ENCODE data around the gene STON2. TPM values are rescaled to one million over a fixed set of nuclear protein-coding genes. Genes with fewer than 3 reads are reported as not detected.
A peak's percentile ranks its signal among the peaks of the same experiment; 100 is the strongest.

STON2 gene
- total RNA-seq, 1 donor from 2014 or later = 77.2 TPM

- TF ChIP-seq CTCF (IDR thresholded peaks at IDR 0.05; ENCODE audit: unreplicated experiment) = no peak
- H3K27me3 Mint-ChIP-seq = no peaks in the 10 kb centered on the region
- peaks cover 2% of the 10 kb centered on the region for H3K9me3 Mint-ChIP-seq (ENCODE audit: low read depth)
- H3K36me3 Mint-ChIP-seq (ENCODE audit: insufficient read depth) = peaks cover 5% of the 10 kb centered on the region
- peak; percentile 66 for DNase-seq (ENCODE audit: low spot score, unreplicated experiment)
- peaks cover 33% of the 10 kb centered on the region for H3K4me1 Mint-ChIP-seq (ENCODE audit: low read depth)
- peak overlapping the region; percentile 97 for H3K27ac Mint-ChIP-seq
- no peak overlapping the region for H3K4me3 Mint-ChIP-seq (ENCODE audit: low read depth)
These were observed 96.7 kb downstream of the STON2 start for GRCh38 chr14:81303258-81303935.

GRCh38 chr14:81302638-81303037 lies 97.5 kb downstream of the STON2 start:
- TF ChIP-seq CTCF (IDR thresholded peaks at IDR 0.05; ENCODE audit: unreplicated experiment) = peak; percentile 52
- Mint-ChIP-seq H3K4me3 (ENCODE audit: low read depth) (no peak overlapping the region), H3K4me1 (ENCODE audit: low read depth) (peaks cover 33% of the 10 kb centered on the region), H3K27ac (peak overlapping the region; percentile 97), H3K9me3 (ENCODE audit: low read depth) (peaks cover 2% of the 10 kb centered on the region), H3K36me3 (ENCODE audit: insufficient read depth) (peaks cover 5% of the 10 kb centered on the region), H3K27me3 (no peaks in the 10 kb centered on the region)
- DNase-seq (ENCODE audit: low spot score, unreplicated experiment) = no peak

GRCh38 chr14:81301813-81302212 lies 98.3 kb downstream of the STON2 start:
- Mint-ChIP-seq H3K4me3 (ENCODE audit: low read depth) (no peak overlapping the region), H3K9me3 (ENCODE audit: low read depth) (peaks cover 2% of the 10 kb centered on the region), H3K4me1 (ENCODE audit: low read depth) (peaks cover 36% of the 10 kb centered on the region), H3K27ac (peak overlapping the region; percentile 97), H3K27me3 (no peaks in the 10 kb centered on the region), H3K36me3 (ENCODE audit: insufficient read depth) (peaks cover 5% of the 10 kb centered on the region)
- no peak for DNase-seq (ENCODE audit: low spot score, unreplicated experiment)
- TF ChIP-seq CTCF (IDR thresholded peaks at IDR 0.05; ENCODE audit: unreplicated experiment) = no peak

- peaks cover 5% of the 10 kb centered on the region for H3K36me3 Mint-ChIP-seq (ENCODE audit: insufficient read depth)
- H3K27me3 Mint-ChIP-seq = no peaks in the 10 kb centered on the region
- no peak for TF ChIP-seq CTCF (IDR thresholded peaks at IDR 0.05; ENCODE audit: unreplicated experiment)
- peak overlapping the region; percentile 89 for H3K27ac Mint-ChIP-seq
- DNase-seq (ENCODE audit: low spot score, unreplicated experiment) = no peak
- peaks cover 2% of the 10 kb centered on the region for H3K9me3 Mint-ChIP-seq (ENCODE audit: low read depth)
- peaks cover 39% of the 10 kb centered on the region for H3K4me1 Mint-ChIP-seq (ENCODE audit: low read depth)
- no peak overlapping the region for H3K4me3 Mint-ChIP-seq (ENCODE audit: low read depth)
These were observed 98.8 kb downstream of the STON2 start for GRCh38 chr14:81301371-81301770.

GRCh38 chr14:81298911-81299310 lies 101.2 kb downstream of the STON2 start:
- no peak for TF ChIP-seq CTCF (IDR thresholded peaks at IDR 0.05; ENCODE audit: unreplicated experiment)
- peaks cover 2% of the 10 kb centered on the region for H3K9me3 Mint-ChIP-seq (ENCODE audit: low read depth)
- no peak overlapping the region for H3K27ac Mint-ChIP-seq
- no peak overlapping the region for H3K4me3 Mint-ChIP-seq (ENCODE audit: low read depth)
- peaks cover 33% of the 10 kb centered on the region for H3K4me1 Mint-ChIP-seq (ENCODE audit: low read depth)
- H3K36me3 Mint-ChIP-seq (ENCODE audit: insufficient read depth) = peaks cover 6% of the 10 kb centered on the region
- no peak for DNase-seq (ENCODE audit: low spot score, unreplicated experiment)
- H3K27me3 Mint-ChIP-seq = no peaks in the 10 kb centered on the region
